ENCODE results near the gene INO80.

DNA sequence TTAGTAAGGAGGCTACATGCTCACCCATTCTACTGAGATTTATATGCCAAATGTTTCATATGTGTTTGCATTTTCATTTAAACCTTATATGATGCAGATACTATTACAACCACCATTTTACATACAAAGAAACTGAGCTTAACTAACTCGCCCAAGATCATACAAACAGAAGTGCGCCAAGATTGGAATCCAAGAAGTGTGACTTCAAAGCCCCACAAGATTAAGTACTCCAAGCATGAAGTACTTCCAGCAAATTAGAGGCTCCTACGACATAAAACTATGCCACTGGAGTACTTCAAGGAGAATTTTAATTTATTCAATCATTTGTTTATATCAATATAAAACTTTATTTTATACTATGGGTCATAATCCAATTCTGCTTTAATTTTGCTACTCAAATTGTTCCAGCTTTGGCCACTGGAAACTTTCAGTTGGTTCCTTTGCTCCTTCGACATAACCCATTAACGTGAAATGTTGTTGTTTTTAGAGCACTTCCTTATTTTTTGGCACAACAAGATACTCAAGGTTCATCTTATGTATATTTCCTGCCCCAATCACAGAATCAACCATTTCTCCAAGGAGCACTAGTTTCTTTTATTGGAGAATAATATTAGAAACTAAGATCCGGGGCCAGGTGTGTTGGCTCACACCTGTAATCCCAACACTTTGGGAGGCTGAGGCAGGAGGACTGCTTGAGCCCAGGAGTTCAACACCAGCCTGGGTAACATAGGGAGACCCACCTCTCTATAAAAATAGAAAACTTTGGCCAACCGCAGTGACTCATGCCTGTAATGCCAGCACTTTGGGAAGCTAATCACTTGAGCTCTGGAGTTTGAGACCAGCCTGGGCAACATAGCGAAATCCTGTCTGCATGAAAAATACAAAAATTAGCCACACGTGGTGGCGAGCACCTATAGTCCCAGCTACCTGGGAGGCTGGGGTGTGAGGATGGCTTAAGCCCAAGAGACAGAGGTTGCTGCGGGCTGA lies 10.4 kb downstream of the INO80 start:
- TF ChIP-seq, protein P1, sequence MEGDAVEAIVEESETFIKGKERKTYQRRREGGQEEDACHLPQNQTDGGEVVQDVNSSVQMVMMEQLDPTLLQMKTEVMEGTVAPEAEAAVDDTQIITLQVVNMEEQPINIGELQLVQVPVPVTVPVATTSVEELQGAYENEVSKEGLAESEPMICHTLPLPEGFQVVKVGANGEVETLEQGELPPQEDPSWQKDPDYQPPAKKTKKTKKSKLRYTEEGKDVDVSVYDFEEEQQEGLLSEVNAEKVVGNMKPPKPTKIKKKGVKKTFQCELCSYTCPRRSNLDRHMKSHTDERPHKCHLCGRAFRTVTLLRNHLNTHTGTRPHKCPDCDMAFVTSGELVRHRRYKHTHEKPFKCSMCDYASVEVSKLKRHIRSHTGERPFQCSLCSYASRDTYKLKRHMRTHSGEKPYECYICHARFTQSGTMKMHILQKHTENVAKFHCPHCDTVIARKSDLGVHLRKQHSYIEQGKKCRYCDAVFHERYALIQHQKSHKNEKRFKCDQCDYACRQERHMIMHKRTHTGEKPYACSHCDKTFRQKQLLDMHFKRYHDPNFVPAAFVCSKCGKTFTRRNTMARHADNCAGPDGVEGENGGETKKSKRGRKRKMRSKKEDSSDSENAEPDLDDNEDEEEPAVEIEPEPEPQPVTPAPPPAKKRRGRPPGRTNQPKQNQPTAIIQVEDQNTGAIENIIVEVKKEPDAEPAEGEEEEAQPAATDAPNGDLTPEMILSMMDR (IDR thresholded peaks at IDR 0.05), result no peak
- TF ChIP-seq POLR2A (IDR thresholded peaks at IDR 0.05), result no peak

Measured in breast epithelium (tissue), 3 donors.